ENCODE results near the gene NTRK3.
A peak's percentile ranks its signal among the peaks of the same experiment; 100 is the strongest.

DNA sequence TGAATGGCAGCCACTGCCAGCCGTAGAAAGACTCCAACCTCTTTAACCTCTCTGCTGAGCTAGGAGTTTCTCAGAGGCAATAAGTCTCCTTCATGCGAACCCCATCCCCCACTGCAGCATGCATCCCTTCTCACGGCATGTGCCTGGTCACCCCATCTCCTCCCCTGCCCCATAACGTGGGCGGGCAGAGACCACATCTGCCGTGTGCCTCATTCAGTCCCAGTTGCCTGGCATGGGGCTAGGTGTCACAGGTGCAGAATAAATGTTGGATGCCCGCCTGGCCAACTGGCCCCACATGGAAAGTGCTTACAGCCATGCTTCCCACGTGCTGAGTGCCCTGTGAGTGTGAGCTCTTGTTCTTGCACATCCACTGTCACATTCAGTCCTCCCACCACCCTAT, 43.5 kb upstream of the NTRK3 start:
- TF ChIP-seq ZNF274 (IDR thresholded peaks at IDR 0.05; ENCODE audit: borderline replicate concordance, extremely low read depth, low read length) (no peak), ASH2L (IDR thresholded peaks at IDR 0.05; ENCODE audit: low read length) (no peak), HDAC2 (IDR thresholded peaks at IDR 0.05; ENCODE audit: borderline replicate concordance in 1 of 2, low read depth in 2 of 2, low read length in 2 of 2) (no peak), POLR2A (IDR thresholded peaks at IDR 0.05; ENCODE audit: control extremely low read depth in 1 of 2, low read depth in 2 of 2, low read length in 2 of 2) (no peak), CEBPB (IDR thresholded peaks at IDR 0.05; ENCODE audit: low read depth, low read length) (no peak), EZH2 (IDR thresholded peaks at IDR 0.05; ENCODE audit: low read depth, low read length, severe bottlenecking) (no peak), RXRA (IDR thresholded peaks at IDR 0.05; ENCODE audit: insufficient read depth, low read depth, low read length) (no peak), CBX8 (IDR thresholded peaks at IDR 0.05; ENCODE audit: borderline replicate concordance, low read depth, low read length) (no peak)
- TF ChIP-seq, protein P1, sequence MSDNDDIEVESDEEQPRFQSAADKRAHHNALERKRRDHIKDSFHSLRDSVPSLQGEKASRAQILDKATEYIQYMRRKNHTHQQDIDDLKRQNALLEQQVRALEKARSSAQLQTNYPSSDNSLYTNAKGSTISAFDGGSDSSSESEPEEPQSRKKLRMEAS (IDR thresholded peaks at IDR 0.05), result peak; percentile 83
- TF ChIP-seq, protein P2, sequence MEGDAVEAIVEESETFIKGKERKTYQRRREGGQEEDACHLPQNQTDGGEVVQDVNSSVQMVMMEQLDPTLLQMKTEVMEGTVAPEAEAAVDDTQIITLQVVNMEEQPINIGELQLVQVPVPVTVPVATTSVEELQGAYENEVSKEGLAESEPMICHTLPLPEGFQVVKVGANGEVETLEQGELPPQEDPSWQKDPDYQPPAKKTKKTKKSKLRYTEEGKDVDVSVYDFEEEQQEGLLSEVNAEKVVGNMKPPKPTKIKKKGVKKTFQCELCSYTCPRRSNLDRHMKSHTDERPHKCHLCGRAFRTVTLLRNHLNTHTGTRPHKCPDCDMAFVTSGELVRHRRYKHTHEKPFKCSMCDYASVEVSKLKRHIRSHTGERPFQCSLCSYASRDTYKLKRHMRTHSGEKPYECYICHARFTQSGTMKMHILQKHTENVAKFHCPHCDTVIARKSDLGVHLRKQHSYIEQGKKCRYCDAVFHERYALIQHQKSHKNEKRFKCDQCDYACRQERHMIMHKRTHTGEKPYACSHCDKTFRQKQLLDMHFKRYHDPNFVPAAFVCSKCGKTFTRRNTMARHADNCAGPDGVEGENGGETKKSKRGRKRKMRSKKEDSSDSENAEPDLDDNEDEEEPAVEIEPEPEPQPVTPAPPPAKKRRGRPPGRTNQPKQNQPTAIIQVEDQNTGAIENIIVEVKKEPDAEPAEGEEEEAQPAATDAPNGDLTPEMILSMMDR (IDR thresholded peaks at IDR 0.05; ENCODE audit: control extremely low read depth in 1 of 3, insufficient read depth in 1 of 3, low read depth in 1 of 3, low read length in 3 of 3), result no peak
